RCC 7860 (cell line): Measurements from ENCODE around the gene HDLBP.

ENCODE experiments used
- DNase-seq: peaks from one replicate; pipeline ENCODE4 v3.0.0-alpha.2; 2015; ENCODE audit warnings: low spot score
- FAIRE-seq: peaks from 2 replicates; lab custom pipeline; 2012; peaks lifted over from hg19 to GRCh38; lab: Jason Lieb, UNC

The HDLBP gene

DNA sequence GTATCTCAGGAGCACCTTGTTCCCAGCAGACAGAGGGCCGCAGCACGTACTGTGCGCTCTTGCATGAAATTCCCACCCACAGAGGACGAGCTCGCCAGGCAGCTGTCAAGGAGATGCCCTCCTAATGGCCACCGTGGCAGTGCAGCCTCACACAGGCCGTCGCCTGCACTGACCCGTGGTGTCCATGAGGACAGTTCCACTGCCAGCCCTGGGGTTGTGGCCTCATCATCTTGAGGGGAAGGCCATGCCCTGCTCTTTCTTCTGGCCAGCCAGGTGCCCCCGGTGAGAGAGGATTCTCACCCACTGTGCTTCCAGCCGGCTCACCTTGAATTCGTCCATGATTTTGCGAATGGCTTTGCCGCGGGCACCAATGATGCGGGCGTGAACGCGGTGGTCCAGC is 85.0 kb downstream of the HDLBP start:
- FAIRE-seq, result no peak

GRCh38 chr2:241229563-241230401 is 85.7 kb downstream of the HDLBP start:
- DNase-seq (no peak), FAIRE-seq (no peak)

More for the DNA sequence above, 85.0 kb downstream of the HDLBP start:
- no peak for DNase-seq

- FAIRE-seq (no peak), DNase-seq (no peak)
Measured at GRCh38 chr2:241228860-241229516, 86.5 kb downstream of the HDLBP start.

GRCh38 chr2:241228081-241228859 is 87.2 kb downstream of the HDLBP start:
- DNase-seq, result no peak
- no peak for FAIRE-seq

GRCh38 chr2:241227594-241227993 is 87.9 kb downstream of the HDLBP start:
- FAIRE-seq, result no peak
- DNase-seq, result no peak

DNA sequence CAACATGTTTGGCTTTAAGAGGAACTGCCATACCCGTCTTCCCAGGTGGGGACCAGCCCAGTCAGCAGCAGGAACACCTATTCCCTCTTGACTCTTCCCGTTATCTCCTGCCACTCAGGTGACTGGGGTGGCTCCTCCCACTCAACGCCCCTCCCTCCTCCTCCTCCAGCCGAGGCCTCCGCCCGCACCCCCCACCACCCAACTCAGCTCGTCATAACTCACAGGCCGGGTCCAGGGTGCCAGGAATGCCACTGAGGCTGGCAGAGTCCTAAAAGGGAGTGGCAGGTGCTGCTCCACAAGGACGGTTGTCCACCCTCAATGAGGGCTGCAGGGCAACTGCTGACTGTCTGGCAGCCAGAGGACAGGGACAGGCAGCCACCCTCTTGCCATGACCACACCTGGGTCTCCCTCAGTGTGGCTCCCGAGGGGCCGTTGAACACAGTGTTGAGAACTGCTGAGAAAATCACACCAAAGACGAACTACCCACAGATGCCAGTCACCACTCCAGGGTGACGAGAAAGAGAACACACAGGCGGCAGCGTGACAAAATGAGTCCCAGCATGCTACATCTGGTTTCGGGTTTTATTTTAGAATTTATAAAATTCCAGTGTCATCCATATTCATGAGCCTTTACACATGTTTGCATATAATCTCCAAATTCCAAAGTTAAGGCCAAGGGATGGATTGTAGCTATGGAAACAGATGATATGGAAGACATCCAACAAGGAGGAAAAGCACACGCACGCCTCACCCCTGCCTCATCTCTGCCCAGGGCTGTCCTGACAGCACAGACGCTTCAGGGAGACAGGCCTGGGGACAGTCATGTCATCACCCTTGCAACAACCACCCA is 88.5 kb downstream of the HDLBP start:
- FAIRE-seq, result no peak
- DNase-seq, result no peak

- DNase-seq, result no peak
- no peak for FAIRE-seq
Measured at GRCh38 chr2:241225983-241226382, 89.5 kb downstream of the HDLBP start.

GRCh38 chr2:241225545-241225944 is 89.9 kb downstream of the HDLBP start:
- FAIRE-seq, result no peak
- DNase-seq, result no peak

DNA sequence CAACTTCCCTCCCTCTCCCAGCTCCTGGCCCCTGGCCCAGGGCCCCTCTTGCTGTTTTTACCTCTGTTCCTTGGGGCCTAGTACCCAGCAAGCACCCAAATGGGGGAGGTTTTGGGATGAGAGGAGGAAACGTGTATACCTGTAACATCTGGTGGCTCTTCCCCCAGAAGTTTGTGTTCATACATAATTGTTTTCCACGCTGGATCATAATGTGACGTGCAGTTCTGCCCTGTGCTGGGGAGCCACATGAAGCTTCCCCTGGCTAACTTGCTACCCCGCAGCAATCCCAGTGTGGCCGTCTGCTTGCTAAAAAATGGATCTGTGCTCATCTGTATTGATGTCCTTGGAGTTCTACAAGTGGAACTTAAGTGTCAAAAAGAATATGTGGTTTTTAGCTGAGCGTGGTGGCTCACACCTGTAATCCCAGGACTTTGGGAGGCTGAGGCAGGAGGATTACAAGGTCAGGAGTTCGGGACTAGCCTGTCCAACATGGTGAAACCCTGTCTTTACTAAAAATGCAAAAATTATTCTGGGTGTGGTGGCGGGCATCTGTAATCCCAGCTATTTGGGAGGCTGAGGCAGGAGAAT is 90.5 kb downstream of the HDLBP start:
- FAIRE-seq (no peak), DNase-seq (no peak)

DNA sequence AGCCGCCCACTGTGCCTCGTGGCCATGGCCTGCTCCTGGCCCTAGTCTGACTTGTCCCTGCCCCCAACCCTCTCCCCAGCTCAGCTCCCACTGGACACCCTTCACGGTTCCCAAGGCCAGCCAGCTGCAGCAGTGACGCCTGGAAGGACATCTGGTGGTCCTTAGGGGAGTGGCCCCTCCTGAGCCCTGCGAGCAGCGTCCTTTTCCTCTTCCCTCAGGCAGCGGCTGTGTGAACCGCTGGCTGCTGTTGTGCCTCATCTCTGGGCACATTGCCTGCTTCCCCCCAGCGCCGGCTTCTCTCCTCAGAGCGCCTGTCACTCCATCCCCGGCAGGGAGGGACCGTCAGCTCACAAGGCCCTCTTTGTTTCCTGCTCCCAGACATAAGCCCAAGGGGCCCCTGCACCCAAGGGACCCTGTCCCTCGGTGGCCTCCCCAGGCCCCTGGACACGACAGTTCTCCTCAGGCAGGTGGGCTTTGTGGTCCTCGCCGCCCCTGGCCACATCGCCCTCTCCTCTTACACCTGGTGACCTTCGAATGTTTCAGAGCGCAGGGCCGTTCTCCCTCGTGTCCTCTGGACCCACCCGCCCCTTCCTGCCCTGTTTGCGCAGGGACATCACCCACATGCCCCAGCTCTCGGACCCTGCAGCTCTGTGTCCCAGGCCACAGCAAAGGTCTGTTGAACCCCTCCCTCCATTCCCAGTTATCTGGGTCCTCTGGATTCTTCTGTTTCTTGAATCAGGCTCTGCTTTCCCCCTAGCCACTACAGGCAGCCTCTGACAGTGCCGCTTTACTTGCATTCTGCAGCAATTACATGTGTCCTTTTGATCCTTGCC is 91.2 kb downstream of the HDLBP start:
- FAIRE-seq, result no peak
- no peak for DNase-seq

DNA sequence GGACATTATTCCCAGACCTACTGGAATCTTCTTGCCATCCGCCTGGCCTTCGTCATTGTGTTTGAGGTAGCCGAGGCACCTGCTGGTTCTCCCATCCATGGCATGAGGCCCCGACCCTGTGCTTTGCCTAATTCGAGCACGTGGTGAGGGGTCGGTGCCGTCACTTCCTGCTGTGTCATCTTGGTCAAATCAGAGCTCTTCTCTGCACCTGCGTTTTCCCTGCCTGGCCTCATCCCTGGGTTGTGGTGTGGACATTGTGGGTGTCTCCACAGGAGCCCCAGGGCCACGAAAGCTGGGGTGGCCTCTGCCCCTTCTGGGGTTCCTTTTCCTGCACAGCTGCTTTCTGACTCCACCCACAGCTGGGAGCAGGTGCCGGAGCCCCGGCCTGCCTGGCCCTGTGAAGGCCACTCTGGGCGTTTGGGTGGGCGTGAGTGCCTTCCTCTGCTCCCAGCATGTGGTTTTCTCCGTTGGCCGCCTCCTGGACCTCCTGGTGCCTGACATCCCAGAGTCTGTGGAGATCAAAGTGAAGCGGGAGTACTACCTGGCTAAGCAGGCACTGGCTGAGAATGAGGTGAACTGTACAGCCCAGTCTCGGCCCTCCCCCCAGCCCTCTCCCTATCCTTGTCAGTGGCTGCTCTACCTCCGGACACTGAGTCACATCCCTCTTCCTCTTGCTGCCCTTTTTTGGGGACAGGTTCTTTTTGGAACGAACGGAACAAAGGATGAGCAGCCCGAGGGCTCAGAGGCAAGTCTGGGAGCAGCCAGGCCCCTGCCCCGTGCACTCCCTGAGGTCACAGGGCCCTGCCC is 92.1 kb downstream of the HDLBP start:
- DNase-seq, result no peak
- FAIRE-seq, result no peak

DNA sequence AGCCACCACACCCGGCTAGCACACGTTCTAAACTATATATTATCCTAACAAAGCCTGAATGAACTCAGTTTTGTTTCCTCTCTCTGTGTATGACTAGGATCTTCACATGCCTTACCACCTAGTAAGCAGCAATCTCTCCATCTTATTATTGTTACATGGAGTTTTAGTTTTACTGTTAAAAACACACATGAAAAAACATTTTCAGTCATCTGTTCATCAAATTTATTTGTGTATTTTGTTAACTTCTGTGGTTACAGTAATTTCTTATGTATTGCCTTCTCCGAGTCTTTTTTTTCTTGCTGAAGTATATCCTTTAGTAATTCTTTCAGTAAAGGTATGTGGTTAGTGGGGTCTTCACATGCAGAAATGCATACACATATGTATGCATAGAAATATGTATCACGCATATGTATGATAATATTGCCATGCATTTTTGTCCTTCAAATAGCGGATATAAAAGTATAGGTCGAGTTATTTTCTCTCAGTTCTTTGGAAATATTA is 95.6 kb downstream of the HDLBP start:
- FAIRE-seq (no peak), DNase-seq (no peak)

DNA sequence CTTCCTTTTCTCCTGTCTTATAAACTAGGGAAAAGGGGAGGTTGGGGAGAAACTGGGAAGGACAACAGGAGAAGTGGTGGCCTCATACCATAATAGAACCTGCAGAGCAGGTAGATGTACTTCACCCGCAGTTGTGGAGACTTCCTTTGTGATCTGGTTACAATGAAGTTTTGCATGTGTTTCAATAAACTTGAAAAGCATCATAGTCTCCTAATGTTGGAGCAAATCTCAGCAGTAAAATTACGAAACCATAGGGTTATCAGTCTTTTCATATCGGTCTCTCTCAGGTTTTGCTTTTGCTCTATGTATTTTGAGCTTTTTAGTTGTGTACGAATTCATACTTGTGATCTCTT is 96.5 kb downstream of the HDLBP start:
- no peak for FAIRE-seq
- DNase-seq, result no peak

DNA sequence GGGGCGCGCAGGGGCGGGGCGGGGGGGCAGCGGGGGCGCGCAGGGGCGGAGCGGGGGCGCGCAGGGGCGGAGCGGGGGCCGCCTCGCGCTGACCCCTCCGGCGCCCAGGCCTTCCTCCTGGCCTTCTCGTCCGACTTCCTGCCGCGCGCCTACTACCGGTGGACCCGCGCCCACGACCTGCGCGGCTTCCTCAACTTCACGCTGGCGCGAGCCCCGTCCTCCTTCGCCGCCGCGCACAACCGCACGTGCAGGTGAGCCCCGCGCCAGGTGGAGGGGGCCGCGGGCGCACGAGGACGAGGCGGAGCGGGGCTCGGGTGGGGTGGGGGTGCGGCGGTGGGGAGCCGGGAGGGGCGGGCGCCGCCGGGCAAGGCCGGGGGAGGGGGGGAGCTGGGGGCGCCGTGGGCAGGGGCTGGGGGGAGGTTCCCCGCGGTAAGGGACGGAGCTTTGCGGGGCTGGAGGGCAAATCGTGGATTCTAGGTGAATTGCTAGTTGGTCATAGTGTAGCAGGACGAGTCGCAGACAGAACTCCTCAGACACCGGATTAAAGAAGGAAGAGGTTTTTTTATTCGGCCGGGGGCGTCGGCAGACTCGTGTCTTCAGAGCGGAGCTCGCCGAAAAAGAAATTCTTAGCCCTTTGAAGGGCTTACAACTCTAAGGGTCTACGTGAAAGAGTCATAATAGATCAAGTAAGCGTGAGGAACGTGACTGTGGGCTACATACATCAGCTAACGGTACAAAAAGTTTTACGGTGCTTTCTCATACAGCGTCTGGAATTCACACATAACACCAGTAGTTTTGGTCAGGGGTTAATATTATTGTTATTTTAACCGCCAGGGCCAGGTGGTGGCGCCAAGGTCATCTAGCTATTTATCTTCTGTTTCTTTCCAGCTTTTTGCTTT is 97.1 kb downstream of the HDLBP start:
- FAIRE-seq (peak; percentile 7), DNase-seq (peak; percentile 25)

GRCh38 chr2:241217320-241218031 is 98.0 kb downstream of the HDLBP start:
- FAIRE-seq (no peak), DNase-seq (peak; percentile 43)

- DNase-seq (no peak), FAIRE-seq (no peak)
Measured at GRCh38 chr2:241216211-241216761, 99.2 kb downstream of the HDLBP start.

GRCh38 chr2:241215421-241215820 is 100.1 kb downstream of the HDLBP start:
- no peak for FAIRE-seq

More at GRCh38 chr2:241215421-241215820, 100.1 kb downstream of the HDLBP start:
- DNase-seq, result peak; percentile 8
